H1 (cell line): Measurements from ENCODE around the gene ZNF506. TPM values are rescaled to one million over a fixed set of nuclear protein-coding genes. Genes with fewer than 3 reads are reported as not detected.

ENCODE experiments used
- CTCF ChIA-PET: fragments of 300-600 bp; sonication (Branson Sonifier 250); formaldehyde crosslinking; loops from one replicate; lab custom pipeline; 2021; ENCODE audit not compliant: partially characterized antibody; lab: Charles Lee
- POLR2A ChIA-PET: fragments of 300-600 bp; sonication (Branson Sonifier 250); formaldehyde crosslinking; loops from one replicate; lab custom pipeline; 2021; ENCODE audit warnings: inconsistent platforms; ENCODE audit not compliant: partially characterized antibody; lab: Charles Lee
- DNase-seq, 2 experiments: peaks; one replicate each; pipeline versions ENCODE4 v3.0.0 to v3.0.0-alpha.2; 2010 to 2022; ENCODE audit warnings: low spot score in 2 of 2, low read depth in 1 of 2, mixed read lengths in 1 of 2
- FAIRE-seq: peaks from 2 replicates; lab custom pipeline; 2011; peaks lifted over from hg19 to GRCh38; lab: Jason Lieb, UNC
- H2AFZ ChIP-seq: 2 replicates; pipeline ENCODE4 v1.8.1; 2012; ENCODE audit warnings: low read length, inconsistent platforms
- H2AK5ac ChIP-seq: 2 replicates; pipeline ENCODE4 v1.6.1; 2013; ENCODE audit warnings: low read depth, low read length
- H2BK120ac ChIP-seq: replicated peaks from 2 replicates; pipeline ENCODE3; 2013; ENCODE audit warnings: low read depth, low read length, inconsistent platforms
- H2BK12ac ChIP-seq: 2 replicates; pipeline ENCODE4 v1.6.1; 2013; ENCODE audit warnings: low read depth, low read length
- H2BK15ac ChIP-seq: 2 replicates; pipeline ENCODE4 v1.6.1; 2013; ENCODE audit warnings: low read length
- H2BK20ac ChIP-seq: 2 replicates; pipeline ENCODE4 v1.6.1; 2013; ENCODE audit warnings: low read length
- H2BK5ac ChIP-seq: 2 replicates; pipeline ENCODE4 v1.6.1; 2013; ENCODE audit warnings: low read depth, low read length
- H3K14ac ChIP-seq: 2 replicates; pipeline ENCODE4 v1.6.1; 2013; ENCODE audit warnings: inconsistent platforms; ENCODE audit not compliant: insufficient read length
- H3K18ac ChIP-seq: 2 replicates; pipeline ENCODE4 v1.6.1; 2013; ENCODE audit warnings: low read length; ENCODE audit errors: extremely low read depth
- H3K23ac ChIP-seq: 2 replicates; pipeline ENCODE4 v1.6.1; 2013; ENCODE audit warnings: inconsistent platforms; ENCODE audit not compliant: insufficient read length
- H3K23me2 ChIP-seq: 2 replicates; pipeline ENCODE4 v1.6.1; 2013; ENCODE audit warnings: low read depth, low read length
- H3K27ac ChIP-seq: 2 replicates; pipeline ENCODE4 v1.6.1; 2011; ENCODE audit warnings: low read depth, low read length, inconsistent platforms
- H3K27me3 ChIP-seq, 4 experiments: replicated peaks in 1 of 4; 1 replicate in 1 of 4; 2 replicates in 3 of 4; pipeline versions ENCODE4 v1.6.1 to v1.8.1; 2011 to 2013; ENCODE audit warnings: low read length in 3 of 4, mild to moderate bottlenecking in 3 of 4, inconsistent platforms in 2 of 4, mixed read lengths in 2 of 4, moderate library complexity in 1 of 4; ENCODE audit not compliant: control insufficient read depth in 3 of 4, insufficient read depth in 3 of 4; ENCODE audit errors: extremely low read depth in 1 of 4
- H3K36me3 ChIP-seq, 4 experiments: 2 replicates each; pipeline versions ENCODE4 v1.6.1 to v1.8.1; 2011 to 2013; ENCODE audit warnings: mild to moderate bottlenecking in 4 of 4, low read length in 3 of 4, moderate library complexity in 2 of 4, control low read depth in 1 of 4, inconsistent platforms in 1 of 4; ENCODE audit not compliant: insufficient read depth in 4 of 4, control insufficient read depth in 2 of 4
- H3K4ac ChIP-seq: replicated peaks from 2 replicates; pipeline ENCODE3; 2013; ENCODE audit warnings: low read length, low read depth, mixed read lengths, inconsistent platforms; ENCODE audit not compliant: insufficient read length
- H3K4me1 ChIP-seq, 4 experiments: replicated peaks in 1 of 4; 1 replicate in 1 of 4; 2 replicates in 3 of 4; pipeline versions ENCODE4 v1.6.1 to v1.8.1; 2011 to 2013; ENCODE audit warnings: low read length in 3 of 4, inconsistent platforms in 2 of 4, mixed read lengths in 1 of 4; ENCODE audit not compliant: insufficient read depth in 4 of 4, control insufficient read depth in 3 of 4
- H3K4me2 ChIP-seq, 2 experiments: 2 replicates each; pipeline versions ENCODE4 v1.6.1 to v1.8.1; 2011 to 2013; ENCODE audit warnings: low read depth in 2 of 2, low read length in 2 of 2, control low read depth in 1 of 2, inconsistent platforms in 1 of 2, mild to moderate bottlenecking in 1 of 2; ENCODE audit not compliant: insufficient read depth in 1 of 2
- H3K4me3 ChIP-seq, 4 experiments: fragments of 200-600, 300-600 bp in 1 of 4; sonication (generic), shearing (Covaris generic), sonication (Bioruptor Twin) in 1 of 4; 2 replicates each; pipeline versions ENCODE4 v1.5.1 to v1.8.1; 2011 to 2016; ENCODE audit warnings: low read length in 4 of 4, low read depth in 3 of 4, control low read depth in 2 of 4, inconsistent platforms in 2 of 4, mild to moderate bottlenecking in 2 of 4, mixed read lengths in 1 of 4, moderate library complexity in 1 of 4; ENCODE audit not compliant: insufficient read depth in 2 of 4; ENCODE audit errors: extremely low read depth in 1 of 4
- H3K56ac ChIP-seq: replicated peaks from 2 replicates; pipeline ENCODE3; 2013; ENCODE audit warnings: low read depth, mild to moderate bottlenecking, mixed read lengths, low read length, inconsistent platforms; ENCODE audit not compliant: insufficient read length
- H3K79me1 ChIP-seq: 2 replicates; pipeline ENCODE4 v1.6.1; 2013; ENCODE audit warnings: low read depth, low read length, control low read depth
- H3K79me2 ChIP-seq, 2 experiments: 2 replicates each; pipeline versions ENCODE4 v1.6.1 to v1.8.1; 2012 to 2013; ENCODE audit warnings: low read length in 2 of 2, mild to moderate bottlenecking in 2 of 2, inconsistent platforms in 1 of 2; ENCODE audit not compliant: insufficient read depth in 2 of 2, control insufficient read depth in 1 of 2
- H3K9ac ChIP-seq, 4 experiments: replicated peaks in 1 of 4; 1 replicate in 1 of 4; 2 replicates in 3 of 4; pipeline versions ENCODE4 v1.6.1 to v1.8.1; 2011 to 2013; ENCODE audit warnings: low read depth in 3 of 4, low read length in 3 of 4, control low read depth in 2 of 4, mild to moderate bottlenecking in 2 of 4, moderate library complexity in 2 of 4, inconsistent platforms in 1 of 4; ENCODE audit errors: extremely low read depth in 1 of 4
- H3K9me3 ChIP-seq, 2 experiments: 2 replicates each; pipeline versions ENCODE4 v1.6.1 to v1.8.1; 2012 to 2013; ENCODE audit warnings: mild to moderate bottlenecking in 2 of 2, moderate library complexity in 2 of 2, control low read depth in 1 of 2, inconsistent platforms in 1 of 2, low read depth in 1 of 2, low read length in 1 of 2, mixed read lengths in 1 of 2; ENCODE audit not compliant: insufficient read depth in 2 of 2
- H4K20me1 ChIP-seq, 2 experiments: replicated peaks in 1 of 2; 2 replicates each; pipeline versions ENCODE3 to v1.8.1; 2011 to 2013; ENCODE audit warnings: inconsistent platforms in 2 of 2, low read length in 2 of 2, mild to moderate bottlenecking in 1 of 2; ENCODE audit not compliant: insufficient read depth in 2 of 2, control insufficient read depth in 1 of 2
- H4K5ac ChIP-seq: 2 replicates; pipeline ENCODE4 v1.6.1; 2013; ENCODE audit warnings: low read length, low read depth, mixed read lengths, inconsistent platforms; ENCODE audit not compliant: insufficient read length
- H4K8ac ChIP-seq: 2 replicates; pipeline ENCODE4 v1.8.0; 2013; ENCODE audit warnings: mild to moderate bottlenecking, moderate library complexity, low read length, inconsistent platforms; ENCODE audit not compliant: insufficient read depth; ENCODE audit errors: extremely low read depth
- H4K91ac ChIP-seq: replicated peaks from 2 replicates; pipeline ENCODE3; 2013; ENCODE audit warnings: low read length, mixed read lengths, inconsistent platforms; ENCODE audit not compliant: insufficient read length
- BCL11A ChIP-seq, 2 experiments: IDR thresholded peaks; one replicate each; pipeline ENCODE4 v1.6.1; 2011; ENCODE audit warnings: low read depth in 2 of 2, low read length in 2 of 2, mild to moderate bottlenecking in 2 of 2
- CHD1 ChIP-seq: IDR thresholded peaks from 2 replicates; pipeline ENCODE4 v1.6.1; 2012; ENCODE audit warnings: low read depth, low read length, improper control_type of control experiment
- WGBS, 2 experiments: shearing (Covaris generic) in 1 of 2; methylation state at CpG; one replicate each; pipeline versions ENCODE4 v1.1.6 to v1.1.7; 2013 to 2015; ENCODE audit warnings: low lambda C conversion rate in 2 of 2, mixed read lengths in 2 of 2, inconsistent platforms in 1 of 2, low coverage in 1 of 2, missing lambda C conversion rate in 1 of 2; ENCODE audit not compliant: insufficient replicate concordance in 2 of 2, insufficient coverage in 1 of 2, insufficient read length in 1 of 2; ENCODE audit errors: extremely low coverage in 1 of 2, missing lambda C conversion rate in 1 of 2; 5-methylcytosine and 5-hydroxymethylcytosine counted together
- polyA plus RNA-seq, 7 experiments: library from polyadenylated mRNA; depleted of rRNA in 3 of 7; stranded (reverse) in 5 of 7; unstranded in 2 of 7; fragments of >200 nt in 5 of 7; fragments of 200-250 nt in 2 of 7; gene quantifications; 1 replicate in 5 of 7; 2 replicates in 1 of 7; 4 replicates in 1 of 7; pipeline versions ENCODE4 v1.2.1 to v1.2.3, GENCODE V29; 2011 to 2013; ENCODE audit warnings: missing spikeins in 2 of 7, mixed read lengths in 2 of 7
- total RNA-seq: library from RNA; stranded (reverse); fragmentation: NEBNext Ultra II Directional; extraction: Animal tissue kit (Norgen Biotek cat#: 25700); gene quantifications from 2 replicates; pipeline ENCODE4 v1.2.1, GENCODE V29; 2021

The ZNF506 gene
- total and polyA plus RNA-seq, 2 of the 8 experiments (the other 6 are each of a cell fraction or from before 2014, with no cell fraction given), result 4.5 to 8.3 TPM

DNA sequence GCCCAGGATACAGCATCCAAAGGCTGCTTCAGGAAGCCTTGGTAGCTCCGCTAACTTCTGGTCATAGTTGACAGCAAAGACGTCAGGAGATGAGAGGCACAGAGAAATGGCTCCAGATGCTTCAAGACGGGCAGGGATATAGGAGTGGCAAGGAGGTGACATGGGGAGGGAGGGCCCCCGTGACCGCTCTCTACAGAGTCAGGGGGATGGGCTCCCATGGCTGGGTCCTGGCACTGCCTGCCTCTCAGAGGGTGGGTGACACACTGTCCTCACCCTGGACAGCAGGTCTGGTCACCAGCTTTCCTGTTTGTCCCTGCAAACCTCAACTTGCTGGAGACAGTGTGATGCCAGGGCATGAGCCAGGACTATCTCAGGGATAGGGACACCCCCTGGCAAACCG, 78.4 kb downstream of the ZNF506 start:
- 87% methylated on average over 6 of the region's 6 CpGs; no CpG with 5 or more reads in 1 of the 2 experiments for WGBS, 2 experiments

More for the DNA sequence above, 78.4 kb downstream of the ZNF506 start:
- no peak overlapping the region for H3K4me2 ChIP-seq
- no peak overlapping the region for H4K91ac ChIP-seq
- no peak overlapping the region for H3K18ac ChIP-seq
- FAIRE-seq (no peak), DNase-seq (no peak)
- no peaks in the 10 kb centered on the region for H3K79me1 ChIP-seq
- no peak overlapping the region for H4K8ac ChIP-seq
- H2BK15ac ChIP-seq, result no peak overlapping the region
- H3K56ac ChIP-seq, result no peak overlapping the region
- peaks cover 0 to 2% (median 0%) of the 10 kb centered on the region in 4 experiments; a peak in 1 of 7 replicates for H3K27me3 ChIP-seq
- no peak for TF ChIP-seq CHD1
- TF ChIP-seq BCL11A (IDR thresholded peaks at IDR 0.05; ENCODE audit: low read depth in 2 of 2, low read length in 2 of 2), result no peak
- POLR2A ChIA-PET, result interaction anchor here (1.2 kb wide), 1 partner anchor 11 kb away, joined by 4 read pairs; the partner anchor contains the start of gene ZNF14
- no peak overlapping the region for H2BK12ac ChIP-seq
- H3K14ac ChIP-seq, result no peak overlapping the region
- no peaks in the 10 kb centered on the region for H3K36me3 ChIP-seq
- no peak overlapping the region for H3K27ac ChIP-seq
- H4K20me1 ChIP-seq, result no peaks in the 10 kb centered on the region
- H2AFZ ChIP-seq, result no peak overlapping the region
- H4K5ac ChIP-seq, result no peak overlapping the region
- no peak overlapping the region for H2AK5ac ChIP-seq
- H3K4me3 ChIP-seq, result no peak overlapping the region
- H3K4me1 ChIP-seq, result no peaks in the 10 kb centered on the region
- no peak overlapping the region for H2BK5ac ChIP-seq
- H3K79me2 ChIP-seq, result no peaks in the 10 kb centered on the region
- H2BK120ac ChIP-seq, result no peak overlapping the region
- H3K9me3 ChIP-seq, result peaks cover 0 to 3% of the 10 kb centered on the region in 2 experiments; a peak in 1 of 4 replicates
- no peak overlapping the region for H3K4ac ChIP-seq
- no peak overlapping the region for H2BK20ac ChIP-seq
- no peak overlapping the region for H3K9ac ChIP-seq
- H3K23me2 ChIP-seq, result no peaks in the 10 kb centered on the region
- CTCF ChIA-PET, result no interaction called here
- H3K23ac ChIP-seq, result no peak overlapping the region
